ENCODE measurements around the gene HDAC4.

GRCh38 chr2:239411117-239411516 lies 10.3 kb upstream of the HDAC4 start:
- TF ChIP-seq MAFK (IDR thresholded peaks at IDR 0.05; ENCODE audit: partially characterized antibody) (no peak), CTCF (IDR thresholded peaks at IDR 0.05) (no peak), POLR2A (IDR thresholded peaks at IDR 0.05; ENCODE audit: low read length) (no peak), HMGXB4 (CRISPR knock-in tag; IDR thresholded peaks at IDR 0.05; ENCODE audit: borderline replicate concordance) (no peak), USF2 (IDR thresholded peaks at IDR 0.05) (no peak), TP53 (CRISPR knock-in tag; IDR thresholded peaks at IDR 0.05) (no peak), JUN (IDR thresholded peaks at IDR 0.05) (no peak), MAZ (IDR thresholded peaks at IDR 0.05; ENCODE audit: borderline replicate concordance, low read depth, low read length) (no peak), KDM1A (IDR thresholded peaks at IDR 0.05; ENCODE audit: low read depth) (no peak), EHMT2 (IDR thresholded peaks at IDR 0.05; ENCODE audit: low read depth) (no peak)

Data from A549 (cell line).